Measurements from ENCODE around the gene ZAR1.

The ZAR1 gene

GRCh38 chr4:48504026-48504330, 13.9 kb downstream of the ZAR1 start:
- no peaks in the 10 kb centered on the region for H3K36me3 ChIP-seq (ENCODE audit: control insufficient read depth, insufficient read depth, low read length)
- H3K4me3 ChIP-seq (ENCODE audit: low read length) = no peak overlapping the region
- H3K9me3 ChIP-seq (ENCODE audit: control insufficient read depth, insufficient read depth, low read length) = no peaks in the 10 kb centered on the region
- no CpG with 5 or more reads among the region's 2 CpGs for WGBS (ENCODE audit: insufficient coverage, insufficient read length)
- H3K27me3 ChIP-seq (ENCODE audit: control insufficient read depth, insufficient read depth, low read length) = no peaks in the 10 kb centered on the region
- H3K27ac ChIP-seq (ENCODE audit: low read length) = no peak overlapping the region
- no peaks in the 10 kb centered on the region for H3K4me1 ChIP-seq (ENCODE audit: control insufficient read depth, insufficient read depth, low read length)
- no peak for DNase-seq (ENCODE audit: low read depth, low spot score)

- 0 out of 2 replicates have a peak, but pooled peaks cover under 1% of the 10 kb centered on the region for H3K36me3 ChIP-seq (ENCODE audit: control insufficient read depth, insufficient read depth, low read length)
- no peaks in the 10 kb centered on the region for H3K4me1 ChIP-seq (ENCODE audit: control insufficient read depth, insufficient read depth, low read length)
- no peak overlapping the region for H3K4me3 ChIP-seq (ENCODE audit: low read length)
- no CpG with 5 or more reads among the region's 1 CpG for WGBS (ENCODE audit: insufficient coverage, insufficient read length)
- no peak for DNase-seq (ENCODE audit: low read depth, low spot score)
- no peak overlapping the region for H3K27ac ChIP-seq (ENCODE audit: low read length)
- no peaks in the 10 kb centered on the region for H3K9me3 ChIP-seq (ENCODE audit: control insufficient read depth, insufficient read depth, low read length)
- H3K27me3 ChIP-seq (ENCODE audit: control insufficient read depth, insufficient read depth, low read length) = no peaks in the 10 kb centered on the region
These were observed 14.3 kb downstream of the ZAR1 start for GRCh38 chr4:48504352-48504751.

- DNase-seq (ENCODE audit: low read depth, low spot score) = no peak
- peaks cover 6% of the 10 kb centered on the region; the same call in 1 of the 2 replicates for H3K36me3 ChIP-seq (ENCODE audit: control insufficient read depth, insufficient read depth, low read length)
- H3K27ac ChIP-seq (ENCODE audit: low read length) = no peak overlapping the region
- no peaks in the 10 kb centered on the region for H3K4me1 ChIP-seq (ENCODE audit: control insufficient read depth, insufficient read depth, low read length)
- no CpG with 5 or more reads among the region's 2 CpGs for WGBS (ENCODE audit: insufficient coverage, insufficient read length)
- H3K27me3 ChIP-seq (ENCODE audit: control insufficient read depth, insufficient read depth, low read length) = no peaks in the 10 kb centered on the region
- H3K4me3 ChIP-seq (ENCODE audit: low read length) = no peak overlapping the region
- H3K9me3 ChIP-seq (ENCODE audit: control insufficient read depth, insufficient read depth, low read length) = no peaks in the 10 kb centered on the region
These were observed 16.7 kb downstream of the ZAR1 start for GRCh38 chr4:48506716-48507115.

GRCh38 chr4:48509543-48509942, 19.5 kb downstream of the ZAR1 start:
- no peak for DNase-seq (ENCODE audit: low read depth, low spot score)
- Histone ChIP-seq H3K27me3 (ENCODE audit: control insufficient read depth, insufficient read depth, low read length) (no peaks in the 10 kb centered on the region), H3K36me3 (ENCODE audit: control insufficient read depth, insufficient read depth, low read length) (peaks cover 8% of the 10 kb centered on the region; the same call in 1 of the 2 replicates), H3K27ac (ENCODE audit: low read length) (no peak overlapping the region), H3K4me1 (ENCODE audit: control insufficient read depth, insufficient read depth, low read length) (no peaks in the 10 kb centered on the region), H3K9me3 (ENCODE audit: control insufficient read depth, insufficient read depth, low read length) (no peaks in the 10 kb centered on the region), H3K4me3 (ENCODE audit: low read length) (no peak overlapping the region)

- Histone ChIP-seq H3K4me3 (ENCODE audit: low read length) (no peak overlapping the region), H3K27ac (ENCODE audit: low read length) (no peak overlapping the region), H3K36me3 (ENCODE audit: control insufficient read depth, insufficient read depth, low read length) (peaks cover 7% of the 10 kb centered on the region; the same call in 1 of the 2 replicates), H3K4me1 (ENCODE audit: control insufficient read depth, insufficient read depth, low read length) (no peaks in the 10 kb centered on the region), H3K9me3 (ENCODE audit: control insufficient read depth, insufficient read depth, low read length) (no peaks in the 10 kb centered on the region), H3K27me3 (ENCODE audit: control insufficient read depth, insufficient read depth, low read length) (no peaks in the 10 kb centered on the region)
- no CpG with 5 or more reads among the region's 3 CpGs for WGBS (ENCODE audit: insufficient coverage, insufficient read length)
- DNase-seq (ENCODE audit: low read depth, low spot score) = no peak
These were observed 28.1 kb downstream of the ZAR1 start for GRCh38 chr4:48518143-48518542.

- Histone ChIP-seq H3K9me3 (ENCODE audit: control insufficient read depth, insufficient read depth, low read length) (no peaks in the 10 kb centered on the region), H3K27ac (ENCODE audit: low read length) (no peak overlapping the region), H3K27me3 (ENCODE audit: control insufficient read depth, insufficient read depth, low read length) (no peaks in the 10 kb centered on the region), H3K4me3 (ENCODE audit: low read length) (no peak overlapping the region), H3K4me1 (ENCODE audit: control insufficient read depth, insufficient read depth, low read length) (no peaks in the 10 kb centered on the region), H3K36me3 (ENCODE audit: control insufficient read depth, insufficient read depth, low read length) (peaks cover 10% of the 10 kb centered on the region; the same call in 1 of the 2 replicates)
- WGBS (ENCODE audit: insufficient coverage, insufficient read length) = no CpG with 5 or more reads among the region's 1 CpG
- DNase-seq (ENCODE audit: low read depth, low spot score) = no peak
These were observed 36.4 kb downstream of the ZAR1 start for GRCh38 chr4:48526406-48526805.

GRCh38 chr4:48538358-48538757, 48.3 kb downstream of the ZAR1 start:
- Histone ChIP-seq H3K9me3 (ENCODE audit: control insufficient read depth, insufficient read depth, low read length) (no peaks in the 10 kb centered on the region), H3K27me3 (ENCODE audit: control insufficient read depth, insufficient read depth, low read length) (no peaks in the 10 kb centered on the region), H3K4me1 (ENCODE audit: control insufficient read depth, insufficient read depth, low read length) (no peaks in the 10 kb centered on the region), H3K27ac (ENCODE audit: low read length) (no peak overlapping the region), H3K36me3 (ENCODE audit: control insufficient read depth, insufficient read depth, low read length) (peaks cover 2% of the 10 kb centered on the region; the same call in 1 of the 2 replicates), H3K4me3 (ENCODE audit: low read length) (no peak overlapping the region)
- DNase-seq (ENCODE audit: low read depth, low spot score) = no peak

- Histone ChIP-seq H3K4me1 (ENCODE audit: control insufficient read depth, insufficient read depth, low read length) (no peaks in the 10 kb centered on the region), H3K27me3 (ENCODE audit: control insufficient read depth, insufficient read depth, low read length) (no peaks in the 10 kb centered on the region), H3K4me3 (ENCODE audit: low read length) (no peak overlapping the region), H3K27ac (ENCODE audit: low read length) (no peak overlapping the region), H3K9me3 (ENCODE audit: control insufficient read depth, insufficient read depth, low read length) (no peaks in the 10 kb centered on the region), H3K36me3 (ENCODE audit: control insufficient read depth, insufficient read depth, low read length) (peaks cover 2% of the 10 kb centered on the region; the same call in 1 of the 2 replicates)
- no CpG with 5 or more reads among the region's 3 CpGs for WGBS (ENCODE audit: insufficient coverage, insufficient read length)
- no peak for DNase-seq (ENCODE audit: low read depth, low spot score)
These were observed 49.5 kb downstream of the ZAR1 start for GRCh38 chr4:48539597-48539996.

- no peak for DNase-seq (ENCODE audit: low read depth, low spot score)
- no peak overlapping the region for H3K27ac ChIP-seq (ENCODE audit: low read length)
- H3K9me3 ChIP-seq (ENCODE audit: control insufficient read depth, insufficient read depth, low read length) = no peaks in the 10 kb centered on the region
- no CpG with 5 or more reads among the region's 2 CpGs for WGBS (ENCODE audit: insufficient coverage, insufficient read length)
- no peaks in the 10 kb centered on the region for H3K27me3 ChIP-seq (ENCODE audit: control insufficient read depth, insufficient read depth, low read length)
- H3K4me3 ChIP-seq (ENCODE audit: low read length) = no peak overlapping the region
- peaks cover 6% of the 10 kb centered on the region; the same call in 1 of the 2 replicates for H3K36me3 ChIP-seq (ENCODE audit: control insufficient read depth, insufficient read depth, low read length)
- H3K4me1 ChIP-seq (ENCODE audit: control insufficient read depth, insufficient read depth, low read length) = no peaks in the 10 kb centered on the region
These were observed 52.8 kb downstream of the ZAR1 start for GRCh38 chr4:48542888-48543287.

GRCh38 chr4:48543796-48544195, 53.7 kb downstream of the ZAR1 start:
- no peaks in the 10 kb centered on the region for H3K4me1 ChIP-seq (ENCODE audit: control insufficient read depth, insufficient read depth, low read length)
- WGBS (ENCODE audit: insufficient coverage, insufficient read length) = no CpG with 5 or more reads among the region's 3 CpGs
- no peak overlapping the region for H3K27ac ChIP-seq (ENCODE audit: low read length)
- H3K27me3 ChIP-seq (ENCODE audit: control insufficient read depth, insufficient read depth, low read length) = no peaks in the 10 kb centered on the region
- DNase-seq (ENCODE audit: low read depth, low spot score) = no peak
- no peak overlapping the region for H3K4me3 ChIP-seq (ENCODE audit: low read length)
- H3K9me3 ChIP-seq (ENCODE audit: control insufficient read depth, insufficient read depth, low read length) = no peaks in the 10 kb centered on the region
- peaks cover 6% of the 10 kb centered on the region; the same call in 1 of the 2 replicates for H3K36me3 ChIP-seq (ENCODE audit: control insufficient read depth, insufficient read depth, low read length)
